CD4-positive, alpha-beta T cell treated with Interleukin-2 at 100 ng/mL for 4 hours (primary cell): ENCODE results near the gene ARHGAP21.
A peak's percentile ranks its signal among the peaks of the same experiment; 100 is the strongest.

Source experiments
- DNase-seq: peaks from one replicate; pipeline ENCODE4 v3.0.0-alpha.2; 2020; ENCODE audit warnings: low spot score

ARHGAP21 gene

DNA sequence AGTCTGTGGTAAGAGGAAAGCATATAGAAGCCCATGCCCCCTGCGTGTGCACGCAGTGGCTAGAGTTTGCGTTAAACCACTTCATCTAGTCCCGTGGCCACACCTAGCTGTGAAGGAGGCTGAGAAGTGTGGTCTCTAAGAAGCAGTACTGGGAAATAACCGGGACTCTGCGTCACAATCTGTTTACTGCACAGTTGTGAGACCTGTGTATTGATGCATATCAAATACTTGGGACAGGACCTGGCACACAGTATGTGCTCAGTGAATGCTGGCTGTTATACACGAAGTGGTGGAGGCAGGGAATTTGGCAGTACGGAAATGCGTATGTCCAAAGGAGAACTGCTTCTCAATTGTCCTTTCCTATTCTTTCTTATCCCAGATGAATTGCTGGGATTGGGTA, 149.5 kb downstream of the ARHGAP21 start:
- DNase-seq, result no peak

DNA sequence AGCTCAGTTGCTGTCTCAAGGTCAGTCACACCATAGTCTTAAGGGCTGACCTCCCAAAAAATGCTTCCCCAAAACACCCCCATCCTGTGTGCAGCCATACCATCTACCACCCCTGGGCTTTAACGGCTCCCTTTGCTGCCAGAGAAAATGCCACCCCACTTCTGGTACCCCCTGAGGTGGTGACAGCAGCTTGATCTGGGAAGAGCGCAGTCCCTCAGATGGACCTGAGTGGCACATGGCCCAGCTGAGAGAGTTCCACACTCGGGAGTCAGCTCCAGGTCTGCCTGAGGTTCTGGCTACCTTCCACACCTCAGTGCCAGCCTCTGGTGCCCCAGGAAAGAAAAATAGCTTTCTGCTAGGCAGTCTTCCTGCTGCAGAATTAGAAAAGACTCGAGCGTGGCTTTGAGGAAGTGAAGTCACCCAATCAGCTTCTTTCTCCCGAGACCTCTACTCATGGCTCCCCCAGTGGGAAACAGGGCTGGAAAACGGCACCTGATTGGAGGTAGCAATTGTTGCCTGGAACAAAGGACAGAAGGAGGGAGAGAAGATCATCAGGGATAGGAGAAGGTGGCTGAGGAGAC, 151.7 kb downstream of the ARHGAP21 start:
- DNase-seq, result no peak

DNA sequence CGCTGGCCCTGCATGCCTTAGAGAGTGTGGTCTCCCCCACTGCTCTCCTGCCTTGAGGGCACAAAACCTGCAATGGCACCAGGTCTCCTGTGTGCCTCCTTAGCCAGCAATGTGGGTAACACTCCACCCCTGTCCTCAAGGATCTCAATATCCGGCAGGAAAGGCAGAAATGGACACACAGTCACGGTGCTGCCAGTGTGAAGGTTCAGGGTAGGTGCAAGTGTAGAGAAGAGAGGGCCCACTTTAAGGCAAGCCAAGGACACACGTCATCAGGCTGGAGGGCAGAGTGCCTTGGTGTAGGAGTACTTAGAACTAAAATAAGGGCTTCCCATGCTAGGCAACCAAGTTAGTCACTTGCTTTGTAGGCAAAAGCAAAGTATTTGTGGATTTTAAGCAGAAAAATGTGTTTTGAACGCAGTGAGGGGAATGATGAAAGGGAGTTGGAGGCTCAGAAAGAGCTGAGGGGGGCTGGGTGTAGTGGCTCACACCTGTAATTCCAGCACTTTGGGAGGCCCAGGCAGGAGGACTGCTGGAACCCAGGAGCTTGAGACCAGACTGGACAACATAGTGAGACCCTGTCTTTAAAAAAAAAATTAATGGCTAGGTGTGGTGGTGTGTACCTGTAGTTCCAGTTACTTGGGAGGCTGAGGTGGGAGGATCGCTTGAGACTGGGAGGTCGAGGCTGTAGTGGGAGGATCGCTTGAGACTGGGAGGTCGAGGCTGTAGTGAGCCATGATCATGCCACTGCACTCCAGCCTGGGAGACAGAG, 152.8 kb downstream of the ARHGAP21 start:
- no peak for DNase-seq

DNA sequence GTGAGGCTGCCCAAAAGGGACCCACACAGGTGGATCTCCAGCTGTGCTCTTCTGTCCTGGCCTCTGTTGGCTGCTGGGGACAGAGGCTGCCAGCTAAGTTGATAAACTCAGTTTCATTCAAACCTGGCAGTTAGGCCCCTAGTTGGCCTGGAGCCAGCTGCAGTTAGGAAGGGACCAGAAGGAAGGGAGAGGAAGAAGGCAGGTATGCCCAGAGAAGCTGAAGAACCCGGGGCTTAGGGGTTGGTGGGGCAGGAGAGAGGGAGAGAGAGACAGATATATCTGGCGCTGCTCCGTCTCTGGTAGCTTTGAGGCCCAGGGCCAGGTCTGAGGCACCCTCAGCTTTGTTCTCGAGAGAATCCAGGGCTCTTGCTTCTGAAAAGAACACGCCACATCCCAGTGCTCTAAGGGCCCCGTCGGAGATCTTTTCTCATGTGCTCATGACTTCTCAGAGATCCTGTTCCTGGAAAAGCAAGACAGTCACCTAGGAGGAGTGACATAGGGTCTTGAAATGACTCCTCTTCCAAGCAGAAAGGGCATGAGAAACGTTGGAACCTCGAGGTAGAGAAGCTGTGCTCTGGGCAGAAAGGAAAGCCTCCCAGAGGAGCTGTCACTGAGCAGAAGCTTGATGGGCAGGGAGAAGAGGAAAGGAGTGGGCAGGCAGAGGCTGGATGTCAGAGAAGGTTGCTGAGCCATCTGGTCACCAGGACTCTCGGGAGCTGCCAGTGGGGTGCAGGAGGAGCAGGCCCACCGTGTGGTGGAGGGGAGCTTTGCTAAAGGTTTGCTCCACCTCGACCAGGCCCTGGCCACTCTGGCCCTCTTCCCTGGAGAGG, 153.6 kb downstream of the ARHGAP21 start:
- DNase-seq, result no peak

DNA sequence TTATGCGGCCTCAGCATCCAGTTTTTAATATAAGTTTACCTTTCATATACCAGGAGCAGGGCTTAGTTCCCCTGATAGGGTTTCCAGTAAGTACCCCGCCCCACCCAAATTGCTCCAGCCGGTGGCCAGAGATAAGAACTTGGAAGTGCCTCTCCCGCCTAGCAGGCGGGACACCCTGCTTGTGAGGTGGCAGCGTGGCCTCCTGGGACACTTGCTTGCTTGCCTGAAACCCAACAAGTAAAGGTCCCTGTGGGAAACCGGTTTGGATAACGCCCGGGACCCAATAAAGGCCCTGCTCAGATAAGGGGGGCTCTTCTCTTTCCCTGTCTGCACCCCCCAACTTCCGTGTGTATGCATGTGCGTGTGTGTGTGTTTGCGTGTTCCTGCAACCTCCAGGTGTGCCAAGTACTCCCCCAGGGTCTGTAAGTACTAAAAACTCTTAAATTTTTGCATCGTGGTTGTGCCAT, 154.3 kb downstream of the ARHGAP21 start:
- no peak for DNase-seq

DNA sequence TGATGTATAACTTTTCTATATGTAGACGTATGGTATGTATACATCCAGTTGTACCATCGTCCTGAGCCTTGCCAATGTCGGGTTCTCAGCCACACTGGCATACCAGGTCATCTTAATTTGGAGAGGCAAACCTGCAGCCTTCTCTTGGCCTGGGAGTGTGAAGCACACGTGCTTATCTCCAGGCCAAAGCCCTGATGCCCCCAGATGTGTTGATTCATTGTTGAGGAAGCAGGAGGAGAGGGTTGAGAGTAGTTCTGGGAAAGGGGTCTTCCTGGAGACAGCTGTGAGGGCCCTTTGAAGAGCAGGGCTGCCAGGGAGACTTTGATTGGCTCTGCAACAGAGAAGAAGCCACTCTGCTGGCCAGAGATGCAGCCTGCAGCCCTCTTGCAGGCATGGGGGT, 155.6 kb downstream of the ARHGAP21 start:
- no peak for DNase-seq

DNA sequence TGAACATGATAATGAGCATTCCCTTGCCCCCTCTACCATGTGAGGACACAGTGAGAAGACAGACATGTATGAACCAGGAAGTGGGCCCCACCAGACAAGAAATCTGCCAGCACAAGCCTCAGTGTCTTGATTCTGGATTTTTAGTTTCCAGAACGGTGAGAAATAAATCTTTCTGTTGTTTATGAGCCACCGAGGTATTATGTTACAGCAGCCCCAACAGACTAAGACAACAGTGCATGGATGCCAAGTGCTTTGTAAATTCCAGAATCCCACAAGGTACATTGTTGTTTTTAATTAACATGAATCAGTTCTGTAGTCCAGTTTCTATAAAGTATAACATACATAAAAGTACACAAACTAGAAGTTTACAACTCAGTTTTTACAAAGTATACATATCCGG, 162.2 kb downstream of the ARHGAP21 start:
- no peak for DNase-seq

DNA sequence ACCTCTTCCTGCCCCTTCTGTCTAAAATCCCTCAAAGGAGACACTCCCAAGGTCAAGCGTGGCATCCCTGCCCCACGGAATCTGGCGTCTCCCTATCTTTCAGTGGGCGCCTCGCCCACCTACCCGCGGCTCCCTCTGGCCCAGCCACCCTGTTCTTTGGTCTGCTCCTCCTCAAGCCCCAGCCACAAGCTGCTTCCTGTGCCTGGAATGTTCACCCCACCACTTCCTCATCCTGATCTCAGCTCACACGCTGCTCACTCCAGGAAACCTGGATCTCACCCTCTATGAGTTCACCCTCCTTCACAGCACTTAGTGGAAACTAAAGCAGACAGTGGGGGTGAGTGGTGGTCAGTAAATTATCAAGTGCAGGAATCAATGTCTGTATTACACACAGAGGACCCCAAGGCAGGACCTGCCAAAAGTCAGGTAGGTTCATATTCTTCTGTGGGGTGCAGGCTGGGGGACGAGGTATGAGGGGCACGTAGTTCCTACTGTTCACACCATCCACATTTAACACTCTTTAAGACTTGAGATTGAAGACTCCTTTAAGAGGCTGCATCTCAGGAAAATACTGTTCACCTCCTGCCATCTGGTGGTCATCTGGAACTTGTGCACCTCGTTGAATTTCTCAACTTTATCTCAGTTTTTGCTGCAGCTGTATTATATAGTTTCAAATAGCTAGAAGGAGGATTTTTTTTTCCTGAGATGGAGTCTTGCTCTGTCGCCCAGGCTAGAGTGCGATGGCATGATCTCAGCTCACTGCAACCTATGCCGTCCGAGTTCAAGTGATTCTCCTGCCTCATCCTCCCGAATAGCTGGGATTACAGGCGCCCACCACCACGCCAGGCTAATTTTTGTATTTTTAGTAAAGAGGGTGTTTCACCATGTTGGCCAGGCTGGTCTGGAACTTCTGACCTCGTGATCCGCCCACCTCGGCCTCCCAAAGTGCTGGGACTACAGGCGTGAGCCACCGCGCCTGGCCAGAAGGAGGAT, 166.6 kb downstream of the ARHGAP21 start:
- peak; percentile 38 for DNase-seq

DNA sequence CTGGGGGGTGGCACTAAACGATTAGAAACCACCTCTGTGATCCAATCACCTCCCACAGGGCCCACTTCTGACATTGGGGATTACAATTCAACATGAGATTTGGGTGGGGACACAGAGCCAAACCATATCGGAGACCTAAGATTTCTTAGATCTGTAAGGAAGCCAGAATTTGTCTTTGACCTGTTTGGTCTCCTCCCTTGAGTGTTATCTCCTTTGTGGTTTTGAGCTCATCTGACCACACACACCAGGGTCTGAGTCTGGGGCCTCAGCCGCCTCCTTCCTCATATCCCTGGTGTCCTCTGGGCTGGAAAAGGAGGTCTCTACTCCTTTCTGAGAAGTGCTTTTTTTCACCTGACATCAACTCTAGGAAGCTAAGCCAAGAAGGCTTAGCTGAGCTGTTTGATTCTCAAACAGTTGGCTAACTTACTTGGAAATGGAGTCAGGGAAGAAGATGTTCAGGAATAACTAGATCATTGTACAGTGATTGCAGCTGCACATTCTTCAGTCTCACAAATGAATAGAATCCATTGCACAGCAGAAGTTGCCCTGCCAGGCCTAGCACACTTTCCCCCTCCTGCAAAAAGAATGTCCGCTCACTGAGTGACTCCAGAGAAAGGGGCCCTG, 167.4 kb downstream of the ARHGAP21 start:
- no peak for DNase-seq

DNA sequence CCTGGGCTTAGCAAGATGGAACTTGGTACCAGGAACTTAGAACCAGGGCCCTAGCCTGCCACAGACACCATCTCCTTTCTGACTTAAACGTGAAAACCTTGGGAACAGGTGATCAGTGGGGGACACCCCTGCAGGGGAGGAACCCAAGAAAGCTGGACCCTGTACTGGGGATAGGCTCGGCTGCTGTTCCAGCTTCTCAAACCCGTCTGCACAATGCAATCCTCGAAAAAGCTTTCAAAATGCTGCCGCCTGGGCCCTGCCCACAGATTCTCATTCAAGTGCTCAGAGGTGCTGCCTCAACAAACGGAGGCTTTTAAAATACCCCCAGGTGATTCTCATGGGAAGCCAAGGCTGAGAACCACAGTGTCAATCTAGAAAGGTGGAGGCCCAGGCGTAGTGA, 169.7 kb downstream of the ARHGAP21 start:
- DNase-seq, result no peak

DNA sequence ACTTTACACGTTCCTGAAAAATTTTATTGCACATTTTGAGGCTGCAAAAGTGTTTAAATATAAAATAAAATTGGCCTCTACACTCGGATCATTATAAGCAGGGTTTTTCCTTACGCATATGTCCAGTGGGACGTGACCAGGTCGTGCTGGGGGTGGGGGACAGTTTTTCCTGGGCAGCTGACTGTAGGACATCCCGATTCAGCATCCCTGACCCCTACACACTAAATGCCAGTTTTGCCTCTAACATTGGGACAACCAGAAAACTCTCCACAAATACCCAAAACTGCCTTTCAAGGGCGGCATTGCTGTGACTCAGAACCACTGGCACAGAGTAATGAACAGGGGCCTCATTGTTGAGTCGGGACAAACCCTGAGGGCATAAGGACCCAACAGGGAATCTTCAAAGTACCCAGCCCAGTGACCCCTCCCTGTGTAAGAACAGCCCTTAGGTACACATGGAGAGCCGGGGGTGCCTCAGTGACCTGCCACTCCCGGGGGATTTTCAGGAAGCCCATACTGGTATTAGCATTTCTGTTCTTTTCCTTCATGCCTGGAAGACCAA, 170.6 kb downstream of the ARHGAP21 start:
- DNase-seq, result no peak

DNA sequence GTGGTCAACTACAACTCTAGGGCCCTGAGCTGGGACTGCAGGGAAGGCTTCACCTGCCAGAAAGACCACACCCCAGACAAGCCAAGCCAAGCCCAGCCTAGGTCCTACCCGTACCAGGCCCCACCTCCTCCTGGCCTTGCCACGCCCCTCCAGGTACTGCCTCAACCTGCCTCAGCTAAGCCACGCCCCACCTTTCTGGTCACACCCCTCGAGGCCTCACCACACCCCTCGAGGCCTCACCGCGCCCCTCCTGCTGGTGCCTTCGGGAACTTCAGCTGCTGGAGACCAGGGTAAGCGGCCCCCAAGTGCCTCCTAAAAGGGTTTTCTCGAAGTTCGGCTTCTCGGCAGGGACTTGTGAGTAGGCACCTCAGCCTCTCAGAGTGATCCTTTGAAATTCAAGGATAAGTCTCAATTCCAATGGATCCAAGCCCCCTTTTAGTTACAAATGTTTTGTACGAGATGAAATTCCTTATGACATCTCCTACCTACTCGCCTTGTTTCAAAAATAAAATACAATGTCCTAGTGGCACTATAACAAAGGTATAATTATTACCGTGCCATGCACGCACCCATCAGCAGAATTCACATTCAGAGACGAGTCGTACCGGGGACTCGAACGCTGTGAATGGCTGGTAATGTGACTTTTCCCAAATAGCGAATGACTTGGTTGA, 171.2 kb downstream of the ARHGAP21 start:
- no peak for DNase-seq

DNA sequence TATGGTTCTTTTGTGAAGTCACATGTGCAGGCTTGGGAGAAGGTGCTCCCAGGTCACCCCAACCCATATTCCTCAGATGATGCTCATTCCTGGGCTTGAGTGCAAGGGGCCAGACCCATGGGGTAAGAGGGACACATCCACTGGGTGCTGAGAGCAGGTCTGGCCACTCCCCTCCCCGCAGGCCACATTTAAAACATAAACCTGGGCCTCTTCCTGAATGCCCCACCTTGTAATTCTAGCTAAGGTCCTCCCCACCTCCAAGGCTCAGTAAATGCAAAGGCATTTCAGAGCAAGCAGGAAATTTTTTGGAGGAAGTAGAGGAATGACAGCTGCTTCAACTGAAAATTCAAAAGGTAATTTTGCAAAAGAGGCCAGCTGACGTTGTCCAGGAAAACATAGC, 172.5 kb downstream of the ARHGAP21 start:
- DNase-seq, result no peak

DNA sequence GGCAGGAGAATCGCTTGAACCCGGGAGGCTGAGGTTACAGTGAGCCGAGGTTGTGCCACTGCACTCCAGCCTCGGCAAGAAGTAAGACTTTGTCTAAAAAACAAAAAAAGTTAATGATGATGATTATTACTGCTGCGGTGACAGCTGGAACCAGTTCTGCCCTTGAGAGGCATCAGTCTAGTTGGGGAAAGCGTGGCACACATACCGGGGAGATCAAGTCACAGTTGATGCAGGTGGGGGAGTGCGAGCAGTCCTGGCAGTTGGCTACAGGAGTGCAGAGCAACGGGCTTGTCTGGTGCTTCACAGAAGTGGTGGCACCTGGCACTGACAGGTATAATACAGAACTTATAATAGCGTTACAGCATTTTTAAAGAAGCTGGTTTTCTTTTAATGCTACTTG, 173.0 kb downstream of the ARHGAP21 start:
- DNase-seq, result no peak

DNA sequence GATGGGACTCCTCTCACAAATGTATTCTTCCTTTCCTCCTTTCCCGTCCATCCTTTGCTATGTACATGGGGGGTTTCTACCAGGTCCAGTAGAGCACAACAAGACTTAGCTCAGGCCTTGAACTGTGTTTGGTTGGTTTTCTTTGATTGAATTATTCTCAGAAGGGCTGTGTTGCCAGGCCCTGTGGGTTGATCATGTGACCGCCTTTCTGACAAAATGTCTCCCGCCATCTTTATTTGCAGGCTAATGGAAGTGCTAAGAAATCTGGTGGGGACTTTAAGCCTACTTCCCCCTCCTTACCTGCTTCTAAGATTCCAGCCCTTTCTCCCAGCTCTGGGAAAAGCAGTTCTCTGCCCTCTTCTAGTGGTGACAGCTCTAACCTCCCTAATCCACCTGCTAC, 178.1 kb downstream of the ARHGAP21 start:
- DNase-seq, result no peak

DNA sequence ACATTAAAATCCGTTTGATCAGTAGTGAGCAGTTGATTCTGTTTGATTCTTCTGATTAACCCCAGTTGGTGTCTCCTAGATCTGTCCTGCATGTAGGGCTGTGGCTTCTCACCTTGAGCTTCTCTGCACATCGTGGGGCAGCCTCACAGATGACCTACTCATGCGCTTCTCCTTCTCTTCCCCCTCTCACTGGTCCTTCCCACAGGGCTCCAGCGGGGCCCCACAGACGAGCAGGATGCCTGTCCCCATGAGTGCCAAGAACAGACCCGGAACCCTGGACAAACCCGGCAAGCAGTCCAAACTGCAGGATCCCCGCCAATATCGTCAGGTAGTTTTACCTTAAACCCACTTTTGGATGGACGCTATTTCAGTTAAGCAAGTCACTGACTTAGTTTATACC, 178.9 kb downstream of the ARHGAP21 start:
- DNase-seq, result no peak

DNA sequence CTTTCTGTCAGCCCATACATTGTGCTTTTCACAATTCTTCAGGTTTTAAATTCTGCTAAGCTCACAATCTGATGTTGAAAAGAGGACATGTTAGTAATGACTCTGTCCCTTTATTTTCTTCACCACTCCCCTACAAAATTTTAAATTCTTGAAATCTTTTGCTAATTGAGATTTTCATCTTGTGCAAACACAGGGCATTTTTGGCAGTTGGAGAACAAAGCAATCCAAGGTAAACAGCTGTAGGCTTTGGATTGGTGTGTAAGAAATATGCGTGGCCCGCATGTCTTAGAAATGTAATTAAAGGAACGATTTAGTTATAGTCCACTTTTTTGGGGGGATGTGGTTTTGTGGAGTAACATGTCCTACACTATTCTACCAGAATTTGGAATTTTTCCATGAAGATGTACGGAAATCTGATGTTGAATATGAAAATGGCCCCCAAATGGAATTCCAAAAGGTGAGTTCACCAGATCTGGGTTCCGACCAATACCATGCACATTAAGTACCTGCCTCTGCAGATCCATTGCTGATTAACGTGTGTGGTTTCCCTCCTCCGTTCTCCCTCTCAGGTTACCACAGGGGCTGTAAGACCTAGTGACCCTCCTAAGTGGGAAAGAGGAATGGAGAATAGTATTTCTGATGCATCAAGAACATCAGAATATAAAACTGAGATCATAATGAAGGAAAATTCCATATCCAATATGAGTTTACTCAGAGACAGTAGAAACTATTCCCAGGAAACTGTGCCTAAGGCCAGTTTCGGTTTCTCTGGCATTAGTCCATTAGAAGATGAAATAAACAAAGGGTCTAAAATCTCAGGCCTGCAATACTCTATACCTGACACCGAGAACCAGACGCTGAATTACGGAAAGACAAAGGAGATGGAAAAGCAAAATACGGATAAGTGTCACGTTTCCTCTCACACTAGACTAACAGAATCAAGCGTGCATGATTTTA, 181.1 kb downstream of the ARHGAP21 start:
- no peak for DNase-seq

DNA sequence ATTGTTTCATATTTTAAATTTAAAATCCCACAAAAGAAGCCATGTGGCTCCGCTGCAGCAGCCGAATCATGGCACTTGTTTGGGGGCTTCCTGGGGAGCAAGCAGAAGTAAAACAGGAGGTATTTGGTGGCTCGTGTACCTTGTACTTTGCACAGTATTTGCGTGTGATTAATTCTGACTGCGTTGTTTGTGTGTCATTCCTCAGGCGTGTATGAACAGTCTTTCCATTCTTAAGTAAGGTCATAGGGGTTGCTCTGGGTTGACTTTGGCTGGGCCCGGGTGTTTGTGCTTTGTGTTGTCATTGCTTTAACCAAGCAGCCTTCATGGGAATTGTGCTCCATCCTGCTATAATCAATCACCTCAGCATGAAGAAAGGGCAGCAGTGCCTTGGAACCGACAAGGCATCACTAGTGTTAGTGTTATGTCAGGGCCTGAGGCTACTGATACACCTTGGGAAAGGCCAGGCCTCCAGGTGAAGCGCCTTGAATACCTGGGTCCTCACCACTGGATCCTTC, 182.4 kb downstream of the ARHGAP21 start:
- DNase-seq, result no peak

DNA sequence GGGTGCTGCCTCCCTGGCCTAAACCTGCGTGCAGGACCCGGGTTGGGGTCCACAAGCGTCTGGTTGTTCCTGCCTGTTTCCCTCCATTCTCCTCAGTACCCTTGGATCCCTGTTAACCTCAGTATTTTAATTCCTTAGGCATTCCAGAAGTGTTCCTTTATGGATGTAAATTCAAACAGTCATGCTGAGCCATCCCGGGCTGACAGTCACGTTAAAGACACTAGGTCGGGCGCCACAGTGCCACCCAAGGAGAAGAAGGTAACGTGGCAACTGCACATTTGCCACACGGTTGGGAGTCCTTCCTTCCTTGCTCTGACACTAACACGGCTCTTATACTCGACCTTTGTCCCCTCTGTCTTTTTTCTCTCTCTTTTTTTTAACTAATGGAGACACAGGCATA, 187.1 kb downstream of the ARHGAP21 start:
- DNase-seq, result no peak
